WERI-Rb-1 (cell line): Measurements from ENCODE around the gene ARHGEF9.
"Not testable (repeated sequence)": the region's sequence is repeated elsewhere in the genome, so short reads cannot be mapped to it uniquely, and the experiment has no call there.

Source experiments
- DNase-seq: peaks from one replicate; pipeline ENCODE4 v3.0.0-alpha.2; 2020
- H3K27ac ChIP-seq: fragments of 250-450 bp; sonication (Bioruptor Pico); 2 replicates; pipeline ENCODE4 v1.5.1; 2020; ENCODE audit warnings: mild to moderate bottlenecking, moderate library complexity
- H3K27me3 ChIP-seq: fragments of 250-450 bp; sonication (Bioruptor Pico); 2 replicates; pipeline ENCODE4 v1.5.1; 2021; ENCODE audit warnings: mild to moderate bottlenecking, low read depth, moderate library complexity; ENCODE audit not compliant: insufficient read depth, severe bottlenecking
- H3K36me3 ChIP-seq: fragments of 250-450 bp; sonication (Bioruptor Pico); 2 replicates; pipeline ENCODE4 v1.5.1; 2020; ENCODE audit warnings: mild to moderate bottlenecking, moderate library complexity
- H3K4me3 ChIP-seq: 2 replicates; pipeline ENCODE4 v1.5.1; 2011; ENCODE audit warnings: low read depth, mild to moderate bottlenecking, control low read depth, low read length
- H3K9me3 ChIP-seq: fragments of 250-450 bp; sonication (Bioruptor Pico); 2 replicates; pipeline ENCODE4 v1.5.1; 2021; ENCODE audit warnings: mild to moderate bottlenecking, moderate library complexity; ENCODE audit not compliant: severe bottlenecking
- CTCF ChIP-seq: IDR thresholded peaks from 2 replicates; pipeline ENCODE4 v1.5.1; 2011; ENCODE audit warnings: low read depth, mild to moderate bottlenecking, control low read depth, inconsistent platforms, low read length

Gene ARHGEF9

GRCh38 chrX:63809173-63809572 is 24.2 kb upstream of the ARHGEF9 start:
- DNase-seq = no peak
- Histone ChIP-seq H3K27me3 (no peaks in the 10 kb centered on the region), H3K27ac (peak overlapping the region; percentile 16; the same call in 1 of the 2 replicates), H3K4me3 (no peak overlapping the region), H3K36me3 (no peaks in the 10 kb centered on the region), H3K9me3 (no peaks in the 10 kb centered on the region)
- no peak for TF ChIP-seq CTCF

- DNase-seq, H3K4me3 ChIP-seq, H3K27ac ChIP-seq, H3K27me3 ChIP-seq, H3K36me3 ChIP-seq, H3K9me3 ChIP-seq: not testable (repeated sequence)
These were observed 10.4 kb upstream of the ARHGEF9 start for GRCh38 chrX:63795406-63795805.

- Histone ChIP-seq H3K9me3 (no peaks in the 10 kb centered on the region), H3K4me3 (peak overlapping the region; percentile 49), H3K36me3 (no peaks in the 10 kb centered on the region), H3K27me3 (no peaks in the 10 kb centered on the region), H3K27ac (peak overlapping the region; percentile 81)
- DNase-seq = no peak
- TF ChIP-seq CTCF = no peak
These were observed 660 bp upstream of the ARHGEF9 start for GRCh38 chrX:63785708-63786040.

- H3K27ac ChIP-seq = peak overlapping the region; percentile 81
- H3K9me3 ChIP-seq = no peaks in the 10 kb centered on the region
- H3K4me3 ChIP-seq = peak overlapping the region; percentile 49
- no peaks in the 10 kb centered on the region for H3K27me3 ChIP-seq
- TF ChIP-seq CTCF = no peak
- no peaks in the 10 kb centered on the region for H3K36me3 ChIP-seq
- peak; percentile 26 for DNase-seq
These were observed 590 bp downstream of the ARHGEF9 start for GRCh38 chrX:63784346-63784901.

GRCh38 chrX:63782515-63782914 is 2.5 kb downstream of the ARHGEF9 start:
- Histone ChIP-seq H3K27me3 (no peaks in the 10 kb centered on the region), H3K9me3 (peaks cover 8% of the 10 kb centered on the region), H3K36me3 (no peaks in the 10 kb centered on the region), H3K4me3 (no peak overlapping the region), H3K27ac (no peak overlapping the region)
- no peak for TF ChIP-seq CTCF
- no peak for DNase-seq

GRCh38 chrX:63768760-63769159 is 16.3 kb downstream of the ARHGEF9 start:
- TF ChIP-seq CTCF = no peak
- H3K4me3 ChIP-seq = no peak overlapping the region
- H3K27me3 ChIP-seq = no peaks in the 10 kb centered on the region
- H3K27ac ChIP-seq = no peak overlapping the region
- no peaks in the 10 kb centered on the region for H3K9me3 ChIP-seq
- no peaks in the 10 kb centered on the region for H3K36me3 ChIP-seq
- DNase-seq = no peak
